GM23338 (cell line): ENCODE data around the gene DOK1.

Experiments
- CREB1 ChIP-seq: fragments of 250-450 bp; sonication (Bioruptor Pico); IDR thresholded peaks from 2 replicates; pipeline ENCODE4 v1.5.0; 2020; ENCODE audit warnings: low read depth, mild to moderate bottlenecking, moderate library complexity
- EZH2 ChIP-seq: fragments of 200-600 bp; sonication (generic); IDR thresholded peaks from one replicate; pipeline ENCODE4 v1.8.0; 2017; ENCODE audit warnings: antibody characterized with exemption, mild to moderate bottlenecking, low read depth; ENCODE audit not compliant: unreplicated experiment
- EZH2phosphoT487 ChIP-seq: fragments of 200-600 bp; sonication (generic); IDR thresholded peaks from one replicate; pipeline ENCODE4 v1.8.1; 2018; ENCODE audit warnings: antibody characterized with exemption; ENCODE audit not compliant: unreplicated experiment
- JUNB ChIP-seq: IDR thresholded peaks from one replicate; pipeline ENCODE4 v1.6.1; 2016; ENCODE audit warnings: antibody characterized with exemption; ENCODE audit not compliant: unreplicated experiment
- POLR2AphosphoS5 ChIP-seq: IDR thresholded peaks from 2 replicates; pipeline ENCODE4 v1.6.1; 2016; ENCODE audit warnings: antibody characterized with exemption, low read depth
- TF ChIP-seq, protein P1 (sequence below), 2 experiments: fragments of 200-600 bp in 1 of 2; sonication (generic) in 1 of 2; conservative IDR thresholded peaks; 2 replicates each; pipeline versions ENCODE4 v1.5.1 to v1.6.1; 2016 to 2017; ENCODE audit warnings: antibody characterized with exemption in 2 of 2, low read depth in 2 of 2, mild to moderate bottlenecking in 2 of 2, moderate library complexity in 1 of 2
- TF ChIP-seq, protein P2 (sequence below): IDR thresholded peaks from one replicate; pipeline ENCODE4 v1.6.1; 2018; ENCODE audit warnings: antibody characterized with exemption; ENCODE audit not compliant: unreplicated experiment

DNA sequence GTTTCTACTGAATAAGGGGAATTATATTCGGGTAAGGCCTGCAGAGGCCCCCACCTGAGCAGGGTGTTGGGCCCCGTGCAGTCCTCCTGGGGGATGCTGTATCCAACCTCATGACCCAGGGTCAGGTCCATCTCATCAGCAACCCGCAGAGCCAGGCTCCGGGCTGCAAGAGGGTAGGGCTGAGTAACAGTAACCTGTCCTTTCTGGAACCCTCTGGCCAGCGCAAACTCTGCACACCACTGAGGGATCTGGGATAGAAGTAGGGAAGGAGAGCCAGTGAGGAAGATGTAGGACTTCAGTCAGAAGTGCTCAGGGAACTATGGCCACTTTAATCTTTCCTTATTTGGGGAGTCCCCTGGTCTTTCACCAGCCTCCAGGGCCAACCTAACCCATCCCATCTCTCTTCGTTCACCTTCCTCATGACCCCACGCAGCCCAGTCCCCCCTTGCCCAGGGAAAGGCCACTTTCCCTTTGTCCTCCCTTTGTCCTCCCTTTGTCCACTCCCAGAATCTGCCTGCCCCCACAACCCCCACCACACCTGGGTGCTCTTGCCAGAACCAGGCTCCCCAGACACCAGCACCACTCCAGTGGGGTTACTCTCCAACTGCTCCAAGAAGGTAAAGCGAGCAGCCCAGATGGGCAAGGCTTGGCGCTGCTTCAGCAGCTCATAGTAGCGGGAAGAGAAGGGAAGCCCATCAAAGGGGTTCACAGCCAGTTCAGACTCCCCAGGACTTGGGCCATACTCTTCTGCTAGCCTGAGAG lies 29.4 kb upstream of the DOK1 start:
- TF ChIP-seq, protein P1, sequence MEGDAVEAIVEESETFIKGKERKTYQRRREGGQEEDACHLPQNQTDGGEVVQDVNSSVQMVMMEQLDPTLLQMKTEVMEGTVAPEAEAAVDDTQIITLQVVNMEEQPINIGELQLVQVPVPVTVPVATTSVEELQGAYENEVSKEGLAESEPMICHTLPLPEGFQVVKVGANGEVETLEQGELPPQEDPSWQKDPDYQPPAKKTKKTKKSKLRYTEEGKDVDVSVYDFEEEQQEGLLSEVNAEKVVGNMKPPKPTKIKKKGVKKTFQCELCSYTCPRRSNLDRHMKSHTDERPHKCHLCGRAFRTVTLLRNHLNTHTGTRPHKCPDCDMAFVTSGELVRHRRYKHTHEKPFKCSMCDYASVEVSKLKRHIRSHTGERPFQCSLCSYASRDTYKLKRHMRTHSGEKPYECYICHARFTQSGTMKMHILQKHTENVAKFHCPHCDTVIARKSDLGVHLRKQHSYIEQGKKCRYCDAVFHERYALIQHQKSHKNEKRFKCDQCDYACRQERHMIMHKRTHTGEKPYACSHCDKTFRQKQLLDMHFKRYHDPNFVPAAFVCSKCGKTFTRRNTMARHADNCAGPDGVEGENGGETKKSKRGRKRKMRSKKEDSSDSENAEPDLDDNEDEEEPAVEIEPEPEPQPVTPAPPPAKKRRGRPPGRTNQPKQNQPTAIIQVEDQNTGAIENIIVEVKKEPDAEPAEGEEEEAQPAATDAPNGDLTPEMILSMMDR (conservative IDR thresholded peaks at IDR 0.05; ENCODE audit: low read depth in 2 of 2), result no peak
- TF ChIP-seq, protein P2, sequence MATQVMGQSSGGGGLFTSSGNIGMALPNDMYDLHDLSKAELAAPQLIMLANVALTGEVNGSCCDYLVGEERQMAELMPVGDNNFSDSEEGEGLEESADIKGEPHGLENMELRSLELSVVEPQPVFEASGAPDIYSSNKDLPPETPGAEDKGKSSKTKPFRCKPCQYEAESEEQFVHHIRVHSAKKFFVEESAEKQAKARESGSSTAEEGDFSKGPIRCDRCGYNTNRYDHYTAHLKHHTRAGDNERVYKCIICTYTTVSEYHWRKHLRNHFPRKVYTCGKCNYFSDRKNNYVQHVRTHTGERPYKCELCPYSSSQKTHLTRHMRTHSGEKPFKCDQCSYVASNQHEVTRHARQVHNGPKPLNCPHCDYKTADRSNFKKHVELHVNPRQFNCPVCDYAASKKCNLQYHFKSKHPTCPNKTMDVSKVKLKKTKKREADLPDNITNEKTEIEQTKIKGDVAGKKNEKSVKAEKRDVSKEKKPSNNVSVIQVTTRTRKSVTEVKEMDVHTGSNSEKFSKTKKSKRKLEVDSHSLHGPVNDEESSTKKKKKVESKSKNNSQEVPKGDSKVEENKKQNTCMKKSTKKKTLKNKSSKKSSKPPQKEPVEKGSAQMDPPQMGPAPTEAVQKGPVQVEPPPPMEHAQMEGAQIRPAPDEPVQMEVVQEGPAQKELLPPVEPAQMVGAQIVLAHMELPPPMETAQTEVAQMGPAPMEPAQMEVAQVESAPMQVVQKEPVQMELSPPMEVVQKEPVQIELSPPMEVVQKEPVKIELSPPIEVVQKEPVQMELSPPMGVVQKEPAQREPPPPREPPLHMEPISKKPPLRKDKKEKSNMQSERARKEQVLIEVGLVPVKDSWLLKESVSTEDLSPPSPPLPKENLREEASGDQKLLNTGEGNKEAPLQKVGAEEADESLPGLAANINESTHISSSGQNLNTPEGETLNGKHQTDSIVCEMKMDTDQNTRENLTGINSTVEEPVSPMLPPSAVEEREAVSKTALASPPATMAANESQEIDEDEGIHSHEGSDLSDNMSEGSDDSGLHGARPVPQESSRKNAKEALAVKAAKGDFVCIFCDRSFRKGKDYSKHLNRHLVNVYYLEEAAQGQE, result no peak
- TF ChIP-seq CREB1, result no peak
- TF ChIP-seq EZH2phosphoT487, result no peak
- no peak for TF ChIP-seq EZH2
- TF ChIP-seq POLR2AphosphoS5, result no peak
- no peak for TF ChIP-seq JUNB
